ENCODE measurements around the gene TM2D1.
"Not testable (repeated sequence)": the region's sequence is repeated elsewhere in the genome, so short reads cannot be mapped to it uniquely, and the experiment has no call there.

TM2D1 gene

DNA sequence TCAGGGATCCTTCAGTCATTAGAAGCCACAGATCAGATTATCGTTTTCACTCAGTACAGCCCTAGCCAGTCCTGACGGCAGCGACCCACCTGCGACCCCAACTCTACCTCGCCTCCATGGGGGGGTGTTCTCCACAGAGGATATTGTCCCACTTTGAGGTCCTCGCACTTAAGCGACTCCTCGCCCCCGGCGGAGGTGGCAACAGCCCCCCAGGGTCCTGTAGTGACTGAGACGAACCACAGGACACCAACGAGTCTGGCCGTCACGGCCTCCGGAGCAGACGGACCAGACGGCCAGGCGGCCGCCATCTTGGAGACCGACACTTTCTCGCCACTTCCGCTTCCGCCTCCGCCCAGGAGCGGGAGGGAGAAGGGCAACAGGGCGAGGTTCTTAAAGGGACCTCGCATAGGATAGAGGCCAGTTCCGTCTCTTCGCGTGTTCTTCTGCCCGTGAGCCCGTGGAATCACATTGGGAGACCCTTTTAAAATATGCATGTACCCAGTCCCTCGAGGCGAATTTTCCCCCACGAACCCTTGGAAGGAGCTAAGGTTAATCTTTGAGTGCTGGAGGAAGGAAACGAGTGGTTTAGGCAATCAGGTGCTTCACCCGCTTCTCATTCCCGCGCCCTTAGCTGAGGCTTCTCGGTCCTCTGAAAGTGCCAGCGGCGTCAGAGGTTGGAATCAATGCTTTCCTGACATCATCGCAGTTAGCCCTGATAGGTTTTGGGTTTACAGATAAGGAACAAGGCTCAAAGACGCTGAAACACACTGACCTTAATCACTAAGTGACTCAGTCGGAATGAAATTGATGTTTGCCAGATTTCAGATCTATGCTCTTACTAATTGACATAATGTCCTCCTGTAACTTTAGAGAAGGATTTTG, at the start of gene TM2D1:
TSS of gene TM2D1 (minus strand) at position 329 of the 882 bp plus-strand sequence. CDS start at position 308, 21 bp downstream.
- DNase-seq, result peak; percentile 91

- DNase-seq, result no peak
These were observed 45.2 kb upstream of the TM2D1 start for GRCh38 chr1:61770131-61770530.

- DNase-seq, result no peak
These were observed 33.0 kb upstream of the TM2D1 start for GRCh38 chr1:61757950-61758349.

DNA sequence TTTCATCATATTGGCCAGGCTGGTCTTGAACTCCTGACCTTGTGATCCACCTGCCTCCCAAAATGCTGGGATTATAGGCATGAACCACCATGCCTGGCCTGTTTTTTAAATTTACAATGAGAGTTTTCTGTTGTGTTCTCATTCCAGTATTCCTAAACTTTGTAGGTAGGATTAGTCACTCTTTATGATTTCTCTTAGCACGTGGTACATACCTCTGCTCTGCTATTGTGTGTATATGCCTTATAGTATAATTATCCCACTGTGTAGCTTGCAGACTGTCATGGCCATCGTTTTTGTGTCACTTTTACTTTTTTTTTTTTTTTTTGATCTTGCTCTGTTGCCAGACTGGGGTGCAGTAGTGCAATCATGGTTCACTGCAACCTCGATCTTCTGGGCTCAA, 31.8 kb upstream of the TM2D1 start:
- no peak for DNase-seq

DNA sequence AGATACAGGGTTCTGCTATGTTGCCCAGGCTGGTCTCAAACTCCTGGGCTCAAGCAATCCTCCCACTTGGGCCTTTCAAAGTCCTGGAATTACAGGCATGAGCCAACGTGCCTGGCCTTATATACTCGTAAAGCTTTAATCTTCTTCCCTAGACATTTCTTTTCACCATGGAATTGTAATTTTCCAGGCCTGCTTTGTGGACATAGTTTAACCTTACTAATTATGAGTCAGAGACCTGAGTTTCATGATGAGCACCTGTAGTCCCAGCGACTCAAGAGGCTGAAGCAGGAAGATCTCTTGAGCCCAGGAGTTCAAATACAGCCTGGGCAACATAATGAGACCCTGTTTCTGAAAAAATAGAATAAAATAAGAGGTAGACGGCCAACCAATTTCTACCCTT, 29.6 kb upstream of the TM2D1 start:
- DNase-seq, result peak; percentile 55

GRCh38 chr1:61753998-61754508, 29.1 kb upstream of the TM2D1 start:
- no peak for DNase-seq

GRCh38 chr1:61752921-61753389, 28.0 kb upstream of the TM2D1 start:
- DNase-seq, result peak; percentile 91

DNA sequence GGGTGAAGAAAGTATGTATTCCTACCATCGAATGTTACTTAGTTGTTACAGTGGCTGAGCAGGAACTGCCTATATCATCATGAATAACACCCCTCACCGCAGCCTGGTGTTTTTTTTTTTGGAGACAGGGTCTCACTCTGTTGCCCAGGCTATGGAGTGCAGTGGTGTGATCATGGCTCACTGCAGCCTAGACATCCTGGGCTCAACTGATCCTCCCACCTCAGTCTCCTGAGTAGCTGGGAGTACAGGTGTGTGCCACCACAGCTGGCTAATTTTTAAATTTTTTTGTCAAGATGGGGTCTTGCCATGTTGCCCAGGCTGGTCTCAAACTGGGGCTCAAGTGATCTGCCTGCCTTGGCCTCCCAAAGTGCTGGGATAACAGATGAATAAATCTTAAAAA, 24.6 kb upstream of the TM2D1 start:
- no peak for DNase-seq

DNA sequence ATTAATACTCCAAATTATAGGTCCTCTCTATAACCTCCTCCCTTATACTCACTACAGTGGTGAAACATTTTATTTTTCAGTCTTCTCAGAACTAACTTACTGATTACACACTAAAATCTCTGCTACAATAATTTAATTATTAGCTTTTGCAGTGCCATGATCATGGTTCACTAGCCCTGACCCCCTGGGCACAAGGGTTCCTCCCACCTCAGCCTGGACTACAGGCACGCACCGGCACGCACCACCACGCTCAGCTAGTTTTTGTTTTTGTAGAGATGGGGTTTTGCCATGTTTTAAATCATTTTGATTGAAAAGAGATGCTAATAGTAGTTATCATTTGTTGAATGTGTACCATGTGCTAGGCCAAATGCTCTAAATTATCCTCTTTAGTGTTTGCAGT, 23.6 kb upstream of the TM2D1 start:
- DNase-seq, result no peak

DNA sequence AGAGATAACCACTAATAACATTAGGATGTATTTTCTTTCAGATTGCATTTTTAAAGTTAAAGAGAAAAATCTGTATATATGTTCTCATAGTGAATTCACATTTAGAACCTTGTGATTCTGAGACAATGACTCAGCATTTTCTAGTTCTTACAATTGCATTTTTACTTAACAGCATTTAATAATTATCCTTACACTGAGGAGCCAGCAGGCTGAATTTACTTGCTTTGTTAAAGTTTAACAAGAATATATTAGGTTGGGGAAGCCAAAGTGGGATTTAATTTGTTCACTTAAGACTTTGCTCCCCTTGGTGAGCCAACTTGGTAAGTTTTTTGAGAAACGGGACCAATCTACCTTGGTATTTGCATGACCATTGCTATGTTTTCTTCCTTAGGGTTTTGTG, 21.9 kb upstream of the TM2D1 start:
- no peak for DNase-seq

DNA sequence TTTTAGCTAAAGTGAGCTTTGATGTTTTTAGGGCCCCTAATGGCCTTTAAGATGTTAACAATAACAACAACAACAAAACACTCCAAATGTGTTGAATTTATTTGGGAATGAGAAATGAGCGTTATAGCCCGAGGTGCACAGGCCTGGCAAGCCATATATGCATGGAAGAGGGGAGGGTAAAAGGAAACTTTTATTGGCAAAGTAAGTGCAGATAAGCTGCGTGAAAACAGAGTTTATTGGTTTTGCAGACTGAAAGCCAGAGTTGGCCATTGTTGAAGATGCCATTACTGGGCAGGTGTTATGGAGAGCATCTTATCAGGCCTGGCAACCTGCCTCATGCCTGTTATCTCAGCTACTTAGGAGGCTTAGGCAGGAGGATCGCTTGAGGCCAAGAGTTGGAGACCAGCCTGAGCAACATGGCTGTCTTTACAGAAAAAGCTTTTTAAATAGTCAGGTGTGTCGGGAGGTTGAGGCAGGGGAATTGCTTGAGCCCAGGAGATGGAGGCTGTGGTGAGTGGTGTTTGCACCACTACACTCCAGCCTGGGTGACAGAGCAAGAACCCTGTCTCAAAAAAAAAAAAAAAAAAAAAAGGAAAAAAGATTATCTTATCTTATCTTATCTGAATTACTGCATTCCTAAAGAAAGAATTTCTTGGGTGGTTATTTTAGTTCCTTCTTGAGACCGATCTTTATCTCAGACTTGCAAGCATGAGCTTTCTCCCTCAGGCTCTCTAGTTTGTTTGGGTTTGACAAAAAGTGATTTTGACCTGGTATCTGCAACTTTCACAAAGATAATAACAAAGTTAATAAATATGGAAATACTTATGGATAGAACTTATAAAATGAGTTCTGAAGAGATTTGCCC, 19.0 kb upstream of the TM2D1 start:
- DNase-seq, result no peak

DNA sequence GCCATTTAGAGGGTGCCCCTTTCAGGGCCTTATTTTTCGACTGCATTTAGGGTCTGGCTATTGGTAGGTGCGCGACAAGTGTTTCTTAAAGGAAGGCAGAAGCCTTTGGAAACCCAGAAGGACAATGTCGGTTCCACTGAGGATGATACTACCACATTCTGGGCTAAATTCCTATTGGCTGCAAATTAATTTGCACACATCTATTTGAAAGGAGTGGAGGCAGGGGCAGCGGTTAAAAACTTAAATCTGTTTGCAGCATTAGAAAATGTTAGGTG, 18.4 kb upstream of the TM2D1 start:
- no peak for DNase-seq

GRCh38 chr1:61742620-61743430, 17.9 kb upstream of the TM2D1 start:
- DNase-seq, result peak; percentile 49

DNA sequence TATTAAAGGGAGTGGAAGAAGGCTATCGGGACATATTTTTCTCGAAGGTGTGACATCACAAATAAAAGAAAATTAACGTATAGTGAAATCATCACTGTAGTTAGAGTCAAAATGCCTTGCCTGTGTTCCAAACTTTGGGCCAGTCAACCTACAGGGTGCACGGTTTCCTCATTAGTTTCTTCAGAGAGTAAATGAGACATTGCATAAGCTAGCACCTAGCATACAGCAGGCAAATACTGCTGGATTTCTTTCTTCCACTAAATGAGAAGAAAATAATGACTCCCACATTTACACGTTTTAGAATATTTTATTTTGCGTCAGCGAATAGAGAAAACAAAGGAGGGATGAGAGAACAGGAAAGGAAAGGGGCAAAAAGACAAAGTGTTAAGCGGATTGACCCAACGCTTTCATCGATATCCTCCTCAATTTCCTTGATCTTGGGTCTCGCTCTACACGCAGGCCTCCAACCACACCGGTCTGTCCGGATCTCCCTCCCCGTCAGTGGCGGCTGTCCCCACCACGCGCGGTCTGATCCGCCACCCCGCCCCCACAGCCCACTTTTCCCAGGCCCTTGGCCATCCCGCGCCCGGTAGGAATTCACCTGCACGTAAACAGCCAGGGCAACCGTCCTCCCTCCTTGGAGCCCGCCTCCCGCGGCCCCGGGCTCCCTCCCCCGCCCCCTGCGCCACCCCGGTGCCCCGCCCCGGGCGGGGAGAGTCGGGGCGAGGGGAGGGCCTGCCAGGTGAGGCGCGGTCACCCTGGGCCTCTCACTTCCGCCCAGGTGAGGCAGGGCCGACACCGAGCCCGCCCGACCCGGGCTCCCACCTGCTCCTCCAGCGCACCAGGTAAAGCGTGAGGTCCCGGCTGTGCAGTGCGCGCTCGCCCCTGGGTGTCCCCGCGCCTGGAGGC, 17.0 kb upstream of the TM2D1 start, which contains the start of gene PATJ:
TSS of gene PATJ (plus strand) at position 770 of the 909 bp plus-strand sequence. CDS start 20,413 bp downstream, outside the sequence.
- peak; percentile 92 for DNase-seq

- no peak for DNase-seq
These were observed 16.1 kb upstream of the TM2D1 start for GRCh38 chr1:61740751-61741700.

DNA sequence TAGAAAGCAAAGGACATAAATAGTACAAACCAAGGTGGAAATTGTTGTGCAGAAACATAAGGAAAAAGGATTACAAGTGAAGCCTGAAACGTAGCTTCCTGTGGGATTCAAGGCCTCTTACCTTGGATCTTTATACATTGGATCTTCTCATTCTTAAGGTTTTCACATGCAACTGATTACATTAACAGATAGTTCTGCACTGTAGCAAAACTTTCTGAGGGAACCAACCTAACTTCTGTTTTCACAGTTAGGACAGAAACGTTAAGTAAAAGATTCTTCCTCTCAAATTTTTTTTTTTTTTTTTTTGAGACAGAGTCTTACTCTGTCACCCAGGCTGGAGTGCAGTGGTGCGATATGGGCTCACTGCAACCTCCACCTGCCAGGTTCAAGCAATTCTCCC, 7.8 kb upstream of the TM2D1 start:
- no peak for DNase-seq

DNA sequence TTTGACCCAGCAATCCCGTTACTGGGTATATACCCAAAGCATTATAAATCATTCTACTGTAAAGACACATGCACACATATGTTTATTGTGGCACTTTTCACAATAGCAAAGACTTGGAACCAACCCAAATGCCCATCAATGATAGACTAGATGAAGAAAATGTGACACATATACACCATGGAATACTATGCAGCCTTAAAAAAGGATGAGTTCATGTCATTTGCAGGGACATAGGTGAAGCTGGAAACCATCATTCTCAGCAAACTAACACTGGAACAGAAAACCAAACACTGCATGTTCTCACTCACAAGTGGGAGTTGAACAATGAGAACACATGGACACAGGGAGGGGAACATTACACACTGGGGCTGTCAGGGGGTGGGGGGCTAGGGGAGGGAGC, 5.7 kb upstream of the TM2D1 start:
- not testable (repeated sequence) for DNase-seq

GRCh38 chr1:61727544-61727943, 2.6 kb upstream of the TM2D1 start:
- DNase-seq, result no peak

GRCh38 chr1:61724506-61724812, 482 bp downstream of the TM2D1 start:
- no peak for DNase-seq

GRCh38 chr1:61718996-61719663, 5.8 kb downstream of the TM2D1 start:
- DNase-seq, result not testable (repeated sequence)

Measured in NCI-H146 (cell line).